ENCODE results near the gene GPS2.
A peak's percentile ranks its signal among the peaks of the same experiment; 100 is the strongest.

The GPS2 gene

DNA sequence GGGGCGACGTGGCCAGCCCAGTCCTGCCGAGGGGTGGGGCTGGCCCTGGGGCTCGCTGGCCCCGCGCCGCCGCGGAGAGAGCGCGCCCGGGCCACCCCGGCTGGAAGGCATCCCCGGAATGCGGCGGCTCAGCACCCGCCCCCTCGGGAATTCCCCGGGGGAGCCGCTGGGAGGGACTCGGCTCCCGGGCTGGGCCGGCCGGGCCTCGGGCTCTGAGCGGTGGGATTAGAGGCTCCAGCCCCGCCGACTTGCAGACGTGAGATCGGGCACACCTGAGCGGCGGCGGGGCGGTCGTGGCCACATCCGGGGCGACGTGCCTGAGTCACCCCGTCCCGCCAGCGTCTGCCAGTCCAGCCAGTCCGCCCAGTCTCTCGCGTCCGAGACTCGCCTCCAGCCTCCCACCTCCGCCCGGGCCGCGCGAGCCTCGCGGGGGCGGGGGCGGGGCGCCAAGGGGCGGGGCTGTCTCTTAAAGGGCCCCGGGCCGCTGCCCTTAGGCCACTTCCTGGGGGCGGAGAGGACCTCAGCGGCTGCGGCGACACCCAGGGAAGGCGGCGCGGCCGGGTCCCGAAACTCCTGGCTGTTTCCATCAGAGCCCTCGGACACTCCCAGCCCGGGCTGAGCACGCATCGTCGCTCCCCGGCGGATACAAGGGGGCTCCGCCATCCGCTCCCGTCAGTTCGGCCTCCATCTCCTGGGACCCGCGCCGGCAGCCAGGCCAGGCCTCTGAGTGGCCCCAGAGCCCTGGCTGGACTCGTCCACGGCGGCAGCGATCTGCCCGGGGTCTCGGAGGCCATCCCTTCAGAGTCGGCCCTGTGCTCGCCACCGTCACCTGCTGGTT, 36.7 kb upstream of the GPS2 start, which contains the start of gene KCTD11:
Gene KCTD11 (plus strand): TSS at position 498 of the 838 bp plus-strand sequence.
- DNase-seq (ENCODE audit: extremely low spot score), result peak; percentile 80
- CTCF ChIA-PET, result no interaction called here

DNA sequence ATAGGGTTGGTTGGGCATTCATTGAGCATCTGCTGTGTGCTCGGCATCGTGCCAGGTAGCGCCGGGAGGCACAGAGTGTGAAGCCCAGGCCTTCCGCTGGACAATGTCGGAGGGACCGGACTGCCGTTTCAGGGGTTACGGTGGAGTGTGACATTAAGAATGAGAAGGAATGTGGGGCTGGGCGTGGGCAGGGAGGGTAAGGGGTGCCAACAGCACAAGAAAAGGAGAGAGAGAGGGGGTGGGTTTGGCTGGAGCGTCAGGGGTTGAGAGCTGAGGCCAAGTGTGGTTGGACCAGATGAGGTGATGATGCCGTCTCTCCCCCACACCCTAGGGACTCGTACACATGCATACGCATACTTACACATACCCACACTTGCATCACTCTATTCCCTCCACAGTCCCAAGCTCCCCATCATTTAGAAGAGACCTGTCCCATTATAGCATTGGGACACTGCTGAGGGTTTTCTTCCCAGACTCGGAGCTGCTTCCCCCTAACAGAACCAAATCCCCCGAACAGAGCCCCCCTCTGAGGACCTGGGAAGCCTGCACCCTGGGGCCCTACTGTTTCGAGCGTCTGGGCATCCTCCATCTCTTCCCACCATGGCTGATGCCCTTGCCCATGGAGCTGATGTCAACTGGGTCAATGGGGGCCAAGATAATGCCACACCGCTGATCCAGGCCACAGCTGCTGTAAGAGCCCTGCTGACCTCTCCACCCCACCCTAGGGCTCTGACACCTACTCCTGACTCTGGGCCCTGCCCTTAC, 33.5 kb upstream of the GPS2 start:
- DNase-seq (ENCODE audit: extremely low spot score), result no peak
- TF ChIP-seq SUZ12 (IDR thresholded peaks at IDR 0.05), result no peak
- TF ChIP-seq, protein P1, sequence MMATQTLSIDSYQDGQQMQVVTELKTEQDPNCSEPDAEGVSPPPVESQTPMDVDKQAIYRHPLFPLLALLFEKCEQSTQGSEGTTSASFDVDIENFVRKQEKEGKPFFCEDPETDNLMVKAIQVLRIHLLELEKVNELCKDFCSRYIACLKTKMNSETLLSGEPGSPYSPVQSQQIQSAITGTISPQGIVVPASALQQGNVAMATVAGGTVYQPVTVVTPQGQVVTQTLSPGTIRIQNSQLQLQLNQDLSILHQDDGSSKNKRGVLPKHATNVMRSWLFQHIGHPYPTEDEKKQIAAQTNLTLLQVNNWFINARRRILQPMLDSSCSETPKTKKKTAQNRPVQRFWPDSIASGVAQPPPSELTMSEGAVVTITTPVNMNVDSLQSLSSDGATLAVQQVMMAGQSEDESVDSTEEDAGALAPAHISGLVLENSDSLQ (IDR thresholded peaks at IDR 0.05), result no peak
- TF ChIP-seq ZNF384 (IDR thresholded peaks at IDR 0.05), result no peak
- TF ChIP-seq CTBP1 (IDR thresholded peaks at IDR 0.05; ENCODE audit: borderline replicate concordance), result no peak
- TF ChIP-seq ELF4 (IDR thresholded peaks at IDR 0.05), result no peak
- TF ChIP-seq SP1 (IDR thresholded peaks at IDR 0.05), result no peak
- no peak for TF ChIP-seq L3MBTL2 (conservative IDR thresholded peaks at IDR 0.05)
- no peak for TF ChIP-seq FOXK2 (IDR thresholded peaks at IDR 0.05)
- TF ChIP-seq FOXA1 (IDR thresholded peaks at IDR 0.05), result no peak
- no peak for TF ChIP-seq LEF1 (IDR thresholded peaks at IDR 0.05; ENCODE audit: borderline replicate concordance)
- no peak for TF ChIP-seq FOXM1 (IDR thresholded peaks at IDR 0.05; ENCODE audit: borderline replicate concordance)
- ChIA-PET CTCF (interaction anchor here (1.7 kb wide), 1 partner anchor 19 kb away, joined by 5 read pairs; the partner anchor contains the start of gene NEURL4), POLR2A (interaction anchor here (1.1 to 2.0 kb wide), 3 partner anchors 19 to 37 kb away, joined by 3 to 7 read pairs (median 7); partner anchors contain the start of gene NEURL4)

More for the DNA sequence above, 36.7 kb upstream of the GPS2 start, which contains the start of gene KCTD11:
- TF ChIP-seq ZNF384 (IDR thresholded peaks at IDR 0.05) (no peak), LEF1 (IDR thresholded peaks at IDR 0.05; ENCODE audit: borderline replicate concordance) (no peak), CTBP1 (IDR thresholded peaks at IDR 0.05; ENCODE audit: borderline replicate concordance) (no peak), HDGF (IDR thresholded peaks at IDR 0.05; ENCODE audit: borderline replicate concordance) (no peak), FOXM1 (IDR thresholded peaks at IDR 0.05; ENCODE audit: borderline replicate concordance) (no peak), FOXA1 (IDR thresholded peaks at IDR 0.05) (no peak), SP1 (IDR thresholded peaks at IDR 0.05) (no peak), SUZ12 (IDR thresholded peaks at IDR 0.05) (no peak), FOXK2 (IDR thresholded peaks at IDR 0.05) (no peak), ARNT (IDR thresholded peaks at IDR 0.05) (no peak), L3MBTL2 (conservative IDR thresholded peaks at IDR 0.05) (no peak)
- TF ChIP-seq, protein P1 (IDR thresholded peaks at IDR 0.05), result no peak
- POLR2A ChIA-PET, result interaction anchor here (0.6 to 2.0 kb wide), 8 partner anchors 10 to 209 kb away, joined by 3 to 14 read pairs (median 4); partner anchors contain the start of genes NEURL4 and TMEM256

DNA sequence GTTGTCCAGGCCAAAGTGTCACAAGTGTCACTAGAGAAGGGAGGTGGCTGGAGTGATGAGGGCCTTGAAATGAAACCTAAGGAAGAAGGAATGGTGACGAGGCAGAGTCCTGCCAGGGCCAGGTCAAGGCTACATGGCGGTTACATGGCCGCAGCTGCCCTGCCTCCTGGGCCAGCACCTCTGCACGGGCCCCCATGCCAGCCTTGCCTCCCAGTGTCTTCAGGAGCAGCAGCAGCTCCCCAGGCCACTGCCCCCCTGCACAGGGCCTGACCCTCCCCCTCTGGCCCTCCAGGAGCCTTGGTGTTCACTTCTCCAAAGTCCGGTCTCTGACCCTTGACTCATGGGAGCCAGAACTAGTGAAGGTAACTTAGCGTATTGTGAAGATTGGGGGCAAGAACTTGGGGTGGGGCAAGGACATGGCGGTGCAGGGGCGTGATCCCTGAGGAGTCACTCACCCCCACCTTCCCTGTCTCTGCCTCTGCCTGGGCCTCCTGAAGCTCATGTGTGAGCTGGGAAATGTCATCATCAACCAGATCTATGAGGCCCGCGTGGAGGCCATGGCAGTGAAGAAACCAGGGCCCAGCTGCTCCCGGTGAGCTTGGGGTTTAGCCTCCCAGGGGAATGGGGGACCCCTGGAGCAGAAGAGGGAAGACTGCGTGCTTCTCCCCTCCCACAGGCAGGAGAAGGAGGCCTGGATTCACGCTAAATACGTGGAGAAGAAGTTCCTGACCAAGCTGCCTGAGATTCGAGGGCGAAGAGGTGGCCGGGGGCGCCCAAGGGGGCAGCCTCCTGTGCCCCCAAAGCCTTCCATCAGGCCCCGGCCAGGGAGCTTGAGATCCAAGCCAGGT, 32.7 kb upstream of the GPS2 start:
- TF ChIP-seq FOXA1 (IDR thresholded peaks at IDR 0.05), result no peak
- no peak for TF ChIP-seq LEF1 (IDR thresholded peaks at IDR 0.05; ENCODE audit: borderline replicate concordance)
- no peak for TF ChIP-seq L3MBTL2 (conservative IDR thresholded peaks at IDR 0.05)
- TF ChIP-seq, protein P1 (IDR thresholded peaks at IDR 0.05), result no peak
- no peak for TF ChIP-seq TARDBP (IDR thresholded peaks at IDR 0.05)
- TF ChIP-seq SP1 (IDR thresholded peaks at IDR 0.05), result no peak
- TF ChIP-seq ELF4 (IDR thresholded peaks at IDR 0.05), result no peak
- TF ChIP-seq BHLHE40 (IDR thresholded peaks at IDR 0.05; ENCODE audit: borderline replicate concordance), result no peak
- TF ChIP-seq FOXM1 (IDR thresholded peaks at IDR 0.05; ENCODE audit: borderline replicate concordance), result no peak
- TF ChIP-seq SUZ12 (IDR thresholded peaks at IDR 0.05), result no peak
- TF ChIP-seq ARNT (IDR thresholded peaks at IDR 0.05), result no peak
- no peak for TF ChIP-seq NFRKB (IDR thresholded peaks at IDR 0.05)
- TF ChIP-seq FOXK2 (IDR thresholded peaks at IDR 0.05), result no peak
- POLR2A ChIA-PET, result interaction anchor here (1.0 to 2.0 kb wide), 3 partner anchors 19 to 36 kb away, joined by 3 to 7 read pairs (median 3); partner anchors contain the start of gene NEURL4
- CTCF ChIA-PET, result no interaction called here
- no peak for DNase-seq (ENCODE audit: extremely low spot score)

DNA sequence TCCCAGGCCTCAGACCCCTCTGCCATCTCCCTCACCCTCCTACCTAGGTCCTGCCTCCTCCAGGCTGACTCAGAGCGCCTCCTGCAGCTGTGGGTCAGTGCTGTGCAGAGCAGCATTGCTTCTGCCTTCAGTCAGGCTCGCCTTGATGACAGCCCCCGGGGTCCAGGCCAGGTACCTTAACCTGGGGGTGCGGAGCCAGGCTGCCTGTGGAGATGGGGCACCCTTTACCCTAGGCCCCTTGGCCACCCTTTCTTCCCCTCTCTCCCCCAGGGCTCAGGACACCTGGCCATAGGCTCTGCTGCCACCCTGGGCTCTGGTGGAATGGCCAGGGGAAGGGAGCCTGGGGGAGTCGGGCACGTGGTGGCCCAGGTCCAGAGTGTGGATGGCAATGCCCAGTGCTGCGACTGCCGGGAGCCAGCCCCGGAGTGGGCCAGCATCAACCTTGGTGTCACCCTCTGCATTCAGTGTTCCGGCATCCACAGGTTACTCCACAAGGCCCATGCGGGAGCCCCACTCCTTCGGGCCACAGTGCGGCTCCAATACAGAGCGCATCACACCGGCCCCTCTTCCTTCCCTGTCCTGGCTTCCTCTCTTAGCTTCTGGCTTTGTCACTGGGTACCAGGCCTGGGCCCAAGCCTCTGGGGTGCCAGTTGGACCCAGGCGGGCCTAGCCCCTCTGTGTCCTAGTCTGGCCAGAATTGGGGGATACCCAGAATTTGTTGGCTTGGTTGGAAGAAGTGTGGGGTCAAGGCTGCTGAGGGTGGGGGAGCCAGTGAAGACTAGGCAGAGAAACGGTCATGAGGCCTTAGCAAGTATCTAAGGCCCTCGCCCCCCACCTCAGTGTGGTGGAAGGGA, 31.8 kb upstream of the GPS2 start:
- ChIA-PET CTCF (no interaction called here), POLR2A (interaction anchor here (1.0 kb wide), 1 partner anchor 18 kb away, joined by 3 read pairs; the partner anchor contains the start of gene NEURL4)
- no peak for TF ChIP-seq BHLHE40 (IDR thresholded peaks at IDR 0.05; ENCODE audit: borderline replicate concordance)
- TF ChIP-seq TARDBP (IDR thresholded peaks at IDR 0.05), result no peak
- TF ChIP-seq CTBP1 (IDR thresholded peaks at IDR 0.05; ENCODE audit: borderline replicate concordance), result no peak
- TF ChIP-seq, protein P1 (IDR thresholded peaks at IDR 0.05), result no peak
- TF ChIP-seq HDGF (IDR thresholded peaks at IDR 0.05; ENCODE audit: borderline replicate concordance), result no peak
- TF ChIP-seq NFRKB (IDR thresholded peaks at IDR 0.05), result no peak
- TF ChIP-seq SP1 (IDR thresholded peaks at IDR 0.05), result no peak
- no peak for TF ChIP-seq L3MBTL2 (conservative IDR thresholded peaks at IDR 0.05)
- TF ChIP-seq SUZ12 (IDR thresholded peaks at IDR 0.05), result no peak
- no peak for TF ChIP-seq FOXM1 (IDR thresholded peaks at IDR 0.05; ENCODE audit: borderline replicate concordance)
- no peak for TF ChIP-seq FOXA1 (IDR thresholded peaks at IDR 0.05)
- no peak for TF ChIP-seq ARNT (IDR thresholded peaks at IDR 0.05)
- TF ChIP-seq FOXK2 (IDR thresholded peaks at IDR 0.05), result no peak
- no peak for TF ChIP-seq LEF1 (IDR thresholded peaks at IDR 0.05; ENCODE audit: borderline replicate concordance)
- no peak for TF ChIP-seq ZNF384 (IDR thresholded peaks at IDR 0.05)
- DNase-seq (ENCODE audit: extremely low spot score), result no peak
